Astrocyte (in vitro differentiated cells and primary cell): ENCODE measurements around the gene PDSS2. TPM values are rescaled to one million over a fixed set of nuclear protein-coding genes. Genes with fewer than 3 reads are reported as not detected.

Experiments used
- DNase-seq: peaks from one replicate; pipeline ENCODE4 v3.0.0-alpha.2; 2010; ENCODE audit warnings: low read depth
- FAIRE-seq: peaks from 2 replicates; lab custom pipeline; 2011; peaks lifted over from hg19 to GRCh38; lab: Jason Lieb, UNC
- H2AFZ ChIP-seq: 2 replicates; pipeline ENCODE4 v1.6.0; 2012; ENCODE audit warnings: low read depth, low read length, inconsistent platforms
- H3K27ac ChIP-seq: 2 replicates; pipeline ENCODE4 v1.5.1; 2011; ENCODE audit warnings: low read depth, low read length, inconsistent platforms
- H3K27me3 ChIP-seq: 2 replicates; pipeline ENCODE4 v1.6.0; 2011; ENCODE audit warnings: low read length, inconsistent platforms; ENCODE audit not compliant: insufficient read depth
- H3K36me3 ChIP-seq: 2 replicates; pipeline ENCODE4 v1.5.1; 2011; ENCODE audit warnings: low read length, inconsistent platforms; ENCODE audit not compliant: insufficient read depth
- H3K4me1 ChIP-seq: 2 replicates; pipeline ENCODE4 v1.5.1; 2011; ENCODE audit warnings: low read length, inconsistent platforms; ENCODE audit not compliant: insufficient read depth
- H3K4me2 ChIP-seq: 2 replicates; pipeline ENCODE4 v1.6.0; 2012; ENCODE audit warnings: low read length, inconsistent platforms
- H3K4me3 ChIP-seq: 2 replicates; pipeline ENCODE4 v1.5.1; 2011; ENCODE audit warnings: low read depth, mild to moderate bottlenecking, low read length, inconsistent platforms; ENCODE audit not compliant: insufficient read depth
- H3K79me2 ChIP-seq: 2 replicates; pipeline ENCODE4 v1.6.0; 2012; ENCODE audit warnings: mild to moderate bottlenecking, low read length, inconsistent platforms; ENCODE audit not compliant: insufficient read depth
- H3K9ac ChIP-seq: 2 replicates; pipeline ENCODE4 v1.6.0; 2012; ENCODE audit warnings: mild to moderate bottlenecking, low read length, inconsistent platforms
- H3K9me3 ChIP-seq: 2 replicates; pipeline ENCODE4 v1.5.1; 2012; ENCODE audit warnings: low read depth, mild to moderate bottlenecking, low read length, inconsistent platforms; ENCODE audit not compliant: insufficient read depth
- H4K20me1 ChIP-seq: 2 replicates; pipeline ENCODE4 v1.6.0; 2012; ENCODE audit warnings: low read length, inconsistent platforms; ENCODE audit not compliant: insufficient read depth
- H3K27ac Mint-ChIP-seq: one replicate; pipeline ENCODE4 v1.8.0; 2021; ENCODE audit warnings: mild to moderate bottlenecking, mixed read lengths; ENCODE audit not compliant: unreplicated experiment
- H3K27me3 Mint-ChIP-seq: one replicate; pipeline ENCODE4 v1.8.0; 2021; ENCODE audit warnings: low read depth, mixed read lengths; ENCODE audit not compliant: unreplicated experiment
- H3K36me3 Mint-ChIP-seq: one replicate; pipeline ENCODE4 v1.8.0; 2021; ENCODE audit warnings: low read depth, mixed read lengths; ENCODE audit not compliant: unreplicated experiment
- H3K4me1 Mint-ChIP-seq: one replicate; pipeline ENCODE4 v1.8.0; 2021; ENCODE audit warnings: low read depth, mixed read lengths; ENCODE audit not compliant: unreplicated experiment
- H3K4me3 Mint-ChIP-seq: one replicate; pipeline ENCODE4 v1.8.0; 2021; ENCODE audit warnings: mild to moderate bottlenecking, moderate library complexity, mixed read lengths; ENCODE audit not compliant: unreplicated experiment
- H3K9me3 Mint-ChIP-seq: one replicate; pipeline ENCODE4 v1.8.0; 2021; ENCODE audit warnings: mild to moderate bottlenecking, mixed read lengths; ENCODE audit not compliant: unreplicated experiment
- CTCF ChIP-seq: IDR thresholded peaks from 2 replicates; pipeline ENCODE4 v1.5.1; 2011; ENCODE audit warnings: low read depth, mild to moderate bottlenecking, inconsistent platforms, low read length, moderate library complexity; ENCODE audit not compliant: insufficient read depth
- EZH2 ChIP-seq: IDR thresholded peaks from 2 replicates; pipeline ENCODE4 v1.6.1; 2012; ENCODE audit warnings: mild to moderate bottlenecking, low read length, inconsistent platforms; ENCODE audit not compliant: insufficient read depth
- total RNA-seq: library from RNA; stranded (reverse); gene quantifications from 2 replicates; pipeline ENCODE4 v1.2.1, GENCODE V29; 2021

PDSS2 gene
- total RNA-seq, 1 donor from 2014 or later, result 7.7 TPM

- DNase-seq, result no peak
- Mint-ChIP-seq H3K27ac (no peak overlapping the region), H3K9me3 (no peaks in the 10 kb centered on the region), H3K4me3 (peak overlapping the region; percentile 91), H3K4me1 (peaks cover 2% of the 10 kb centered on the region), H3K36me3 (no peaks in the 10 kb centered on the region), H3K27me3 (no peaks in the 10 kb centered on the region)
- H2AFZ ChIP-seq, result peak overlapping the region; percentile 96
- peaks cover 20% of the 10 kb centered on the region for H3K79me2 ChIP-seq
- H3K4me2 ChIP-seq, result peak overlapping the region; percentile 92
- no peaks in the 10 kb centered on the region for H4K20me1 ChIP-seq
- peak overlapping the region; percentile 56 for H3K27ac ChIP-seq
- H3K36me3 ChIP-seq, result no peaks in the 10 kb centered on the region
- TF ChIP-seq CTCF, result no peak
- H3K27me3 ChIP-seq, result no peaks in the 10 kb centered on the region
- peak overlapping the region; percentile 85 for H3K4me3 ChIP-seq
- H3K9me3 ChIP-seq, result no peaks in the 10 kb centered on the region
- no peaks in the 10 kb centered on the region for H3K4me1 ChIP-seq
- H3K9ac ChIP-seq, result peak overlapping the region; percentile 88
- FAIRE-seq, result no peak
These were observed 793 bp upstream of the PDSS2 start for GRCh38 chr6:107460083-107460631.

- peak overlapping the region; percentile 96 for H2AFZ ChIP-seq
- H3K4me1 ChIP-seq, result no peaks in the 10 kb centered on the region
- peak overlapping the region; percentile 86 for H3K27ac Mint-ChIP-seq
- no peaks in the 10 kb centered on the region for H3K9me3 ChIP-seq
- TF ChIP-seq CTCF (no peak), EZH2 (no peak)
- H4K20me1 ChIP-seq, result no peaks in the 10 kb centered on the region
- FAIRE-seq (no peak), DNase-seq (peak; percentile 25)
- H3K36me3 Mint-ChIP-seq, result no peaks in the 10 kb centered on the region
- peak overlapping the region; percentile 92 for H3K4me2 ChIP-seq
- no peaks in the 10 kb centered on the region for H3K36me3 ChIP-seq
- peak overlapping the region; percentile 91 for H3K4me3 Mint-ChIP-seq
- H3K4me3 ChIP-seq, result peak overlapping the region; percentile 85
- H3K9me3 Mint-ChIP-seq, result no peaks in the 10 kb centered on the region
- peak overlapping the region; percentile 57 for H3K27ac ChIP-seq
- peaks cover 2% of the 10 kb centered on the region for H3K4me1 Mint-ChIP-seq
- H3K27me3 Mint-ChIP-seq, result no peaks in the 10 kb centered on the region
- H3K9ac ChIP-seq, result peak overlapping the region; percentile 88
- no peaks in the 10 kb centered on the region for H3K27me3 ChIP-seq
- peaks cover 24% of the 10 kb centered on the region for H3K79me2 ChIP-seq
These were observed 587 bp downstream of the PDSS2 start for GRCh38 chr6:107458672-107459282.

- no peak overlapping the region for H2AFZ ChIP-seq
- H3K4me2 ChIP-seq, result no peak overlapping the region
- no peak overlapping the region for H3K4me3 ChIP-seq
- peaks cover under 1% of the 10 kb centered on the region for H3K4me1 Mint-ChIP-seq
- peaks cover 10% of the 10 kb centered on the region for H3K9me3 ChIP-seq
- no peak for TF ChIP-seq EZH2
- TF ChIP-seq CTCF, result no peak
- no peak overlapping the region for H3K27ac Mint-ChIP-seq
- no peak overlapping the region for H3K9ac ChIP-seq
- H3K27me3 Mint-ChIP-seq, result no peaks in the 10 kb centered on the region
- no peak overlapping the region for H3K4me3 Mint-ChIP-seq
- no peaks in the 10 kb centered on the region for H3K36me3 ChIP-seq
- FAIRE-seq (no peak), DNase-seq (no peak)
- H4K20me1 ChIP-seq, result no peaks in the 10 kb centered on the region
- peaks cover 5% of the 10 kb centered on the region for H3K79me2 ChIP-seq
- H3K4me1 ChIP-seq, result peaks cover 6% of the 10 kb centered on the region
- H3K27ac ChIP-seq, result no peak overlapping the region
- H3K36me3 Mint-ChIP-seq, result peaks cover 6% of the 10 kb centered on the region
- H3K9me3 Mint-ChIP-seq, result peaks cover 11% of the 10 kb centered on the region
- H3K27me3 ChIP-seq, result no peaks in the 10 kb centered on the region
These were observed 10.6 kb downstream of the PDSS2 start for GRCh38 chr6:107448776-107449175.
